RWPE1 (cell line): ENCODE data around the gene ANKRD30A.
"Not testable (repeated sequence)": the region's sequence is repeated elsewhere in the genome, so short reads cannot be mapped to it uniquely, and the experiment has no call there.

Experiments used
- CTCF ChIA-PET: fragments of 350-600 bp; sonication (Branson Sonifier 250); formaldehyde crosslinking; extraction: SDS; loops from one replicate; lab custom pipeline; 2021; lab: Yijun Ruan, JAX
- POLR2A ChIA-PET: fragments of 400-600 bp; formaldehyde crosslinking; extraction: SDS; loops from one replicate; lab custom pipeline; 2020; ENCODE audit warnings: antibody characterized with exemption; ENCODE audit not compliant: low non-redundant PET; lab: Yijun Ruan, JAX
- DNase-seq: peaks from one replicate; pipeline ENCODE4 v3.0.0; 2012; ENCODE audit warnings: low spot score
- H3K27ac ChIP-seq: fragments of 450-650 bp; 2 replicates; pipeline ENCODE4 v1.5.1; 2017
- TF ChIP-seq, protein P1 (sequence below): fragments of 450-650 bp; conservative IDR thresholded peaks from 2 replicates; pipeline ENCODE4 v1.5.1; 2017; ENCODE audit warnings: low read depth, mild to moderate bottlenecking

ANKRD30A gene

DNA sequence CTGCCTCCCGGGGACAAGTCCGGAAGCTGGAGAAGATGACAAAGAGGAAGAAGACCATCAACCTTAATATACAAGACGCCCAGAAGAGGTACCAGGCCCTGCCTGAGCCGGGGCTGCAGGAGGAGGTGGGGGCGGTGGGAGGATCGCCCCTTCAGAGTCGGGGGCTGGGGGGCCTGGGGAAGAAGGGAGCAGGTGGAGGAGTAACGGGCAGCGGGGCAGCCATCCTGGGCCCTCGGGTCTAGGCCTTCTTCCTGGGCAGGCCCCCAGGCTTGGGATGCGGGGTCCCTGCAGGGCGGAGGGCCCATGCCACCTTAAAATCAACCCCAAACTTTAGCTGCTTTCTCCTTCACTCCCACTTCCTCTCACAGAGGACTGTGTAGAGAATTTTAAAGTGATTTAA, 523 bp downstream of the ANKRD30A start:
- no peak for DNase-seq
- ChIA-PET POLR2A (no interaction called here), CTCF (no interaction called here)
- TF ChIP-seq, protein P1, sequence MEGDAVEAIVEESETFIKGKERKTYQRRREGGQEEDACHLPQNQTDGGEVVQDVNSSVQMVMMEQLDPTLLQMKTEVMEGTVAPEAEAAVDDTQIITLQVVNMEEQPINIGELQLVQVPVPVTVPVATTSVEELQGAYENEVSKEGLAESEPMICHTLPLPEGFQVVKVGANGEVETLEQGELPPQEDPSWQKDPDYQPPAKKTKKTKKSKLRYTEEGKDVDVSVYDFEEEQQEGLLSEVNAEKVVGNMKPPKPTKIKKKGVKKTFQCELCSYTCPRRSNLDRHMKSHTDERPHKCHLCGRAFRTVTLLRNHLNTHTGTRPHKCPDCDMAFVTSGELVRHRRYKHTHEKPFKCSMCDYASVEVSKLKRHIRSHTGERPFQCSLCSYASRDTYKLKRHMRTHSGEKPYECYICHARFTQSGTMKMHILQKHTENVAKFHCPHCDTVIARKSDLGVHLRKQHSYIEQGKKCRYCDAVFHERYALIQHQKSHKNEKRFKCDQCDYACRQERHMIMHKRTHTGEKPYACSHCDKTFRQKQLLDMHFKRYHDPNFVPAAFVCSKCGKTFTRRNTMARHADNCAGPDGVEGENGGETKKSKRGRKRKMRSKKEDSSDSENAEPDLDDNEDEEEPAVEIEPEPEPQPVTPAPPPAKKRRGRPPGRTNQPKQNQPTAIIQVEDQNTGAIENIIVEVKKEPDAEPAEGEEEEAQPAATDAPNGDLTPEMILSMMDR: no peak
- no peak overlapping the region for H3K27ac ChIP-seq

GRCh38 chr10:37146443-37146842, 21.0 kb downstream of the ANKRD30A start:
- ChIA-PET CTCF (no interaction called here), POLR2A (no interaction called here)
- no peak for DNase-seq
- H3K27ac ChIP-seq: no peak overlapping the region
- TF ChIP-seq, protein P1: no peak

GRCh38 chr10:37162430-37162829, 37.0 kb downstream of the ANKRD30A start:
- DNase-seq, POLR2A ChIA-PET, H3K27ac ChIP-seq, CTCF ChIA-PET: not testable (repeated sequence)

GRCh38 chr10:37171945-37172344, 46.5 kb downstream of the ANKRD30A start:
- H3K27ac ChIP-seq, DNase-seq, POLR2A ChIA-PET, CTCF ChIA-PET: not testable (repeated sequence)

DNA sequence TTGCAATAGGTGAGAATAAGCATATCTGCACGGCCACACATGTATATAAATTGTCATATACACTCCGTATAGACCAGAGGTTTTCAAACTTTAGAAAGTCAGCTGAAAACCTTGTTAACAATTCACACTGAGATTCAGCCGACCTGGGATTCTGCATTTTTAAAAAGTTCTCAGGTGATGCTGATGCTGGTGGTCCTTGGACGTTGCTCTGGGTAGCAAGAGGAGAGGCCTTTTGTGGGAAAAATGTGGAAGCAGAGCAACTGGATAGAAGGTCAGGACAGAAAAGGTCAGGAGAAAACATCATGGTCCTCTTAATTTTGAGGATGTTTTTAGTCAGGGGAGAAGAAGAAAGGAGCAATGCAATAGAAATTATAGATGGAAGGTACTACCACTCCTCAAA, 52.9 kb downstream of the ANKRD30A start:
- POLR2A ChIA-PET, DNase-seq, H3K27ac ChIP-seq, CTCF ChIA-PET: not testable (repeated sequence)

GRCh38 chr10:37182719-37183118, 57.3 kb downstream of the ANKRD30A start:
- POLR2A ChIA-PET, DNase-seq, H3K27ac ChIP-seq, CTCF ChIA-PET: not testable (repeated sequence)

DNA sequence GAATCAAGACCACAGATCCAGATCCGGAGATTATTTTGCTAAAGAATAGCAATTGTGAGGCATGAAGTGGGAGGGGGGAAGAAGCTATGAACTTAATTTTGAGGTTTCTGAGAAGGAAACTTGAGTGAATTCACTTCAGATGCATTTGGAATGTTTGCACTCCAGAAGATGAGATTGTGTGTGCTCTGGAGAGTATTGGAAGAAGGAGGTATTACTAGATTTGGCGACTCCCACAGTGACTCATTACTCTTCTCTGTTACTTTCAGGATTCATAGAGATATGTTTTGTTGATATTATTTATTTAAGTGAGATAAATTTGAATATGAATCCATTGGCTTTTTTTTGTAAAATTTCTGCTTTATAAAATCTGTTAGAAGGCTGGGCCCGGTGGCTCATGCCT, 80.7 kb downstream of the ANKRD30A start:
- ChIA-PET CTCF (interaction anchor here (0.6 to 1.0 kb wide), 3 partner anchors 12 to 833 kb away, joined by 3 to 5 read pairs (median 3); no protein-coding TSS in a partner anchor), POLR2A (no interaction called here)
- DNase-seq: no peak
- no peak overlapping the region for H3K27ac ChIP-seq
- TF ChIP-seq, protein P1: no peak

DNA sequence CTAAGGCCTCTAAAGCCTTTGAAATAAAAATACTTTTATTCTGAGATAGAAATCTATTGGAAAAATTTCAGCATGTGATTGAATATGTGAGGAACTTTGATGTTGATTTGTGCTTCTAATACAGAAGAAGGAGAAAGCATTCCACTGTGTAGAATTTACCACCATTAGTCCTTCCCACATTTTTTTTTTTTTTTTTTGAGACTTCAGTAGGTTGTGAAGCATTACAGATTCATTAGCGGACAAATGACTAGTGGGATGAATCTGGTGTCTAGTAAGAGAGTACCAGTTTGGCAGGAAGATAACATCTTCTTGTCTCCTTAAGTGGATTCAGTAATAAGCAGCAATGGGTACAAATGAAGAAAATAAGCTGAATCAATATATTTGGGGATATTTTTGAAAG, 95.5 kb downstream of the ANKRD30A start:
- CTCF ChIA-PET: no interaction called here
- H3K27ac ChIP-seq: no peak overlapping the region
- POLR2A ChIA-PET: no interaction called here
- no peak for DNase-seq
- TF ChIP-seq, protein P1: no peak

GRCh38 chr10:37222046-37222445, 96.6 kb downstream of the ANKRD30A start:
- ChIA-PET CTCF (interaction anchor here (0.8 kb wide), 1 partner anchor 1702 kb away, joined by 4 read pairs; no protein-coding TSS in a partner anchor), POLR2A (no interaction called here)
- TF ChIP-seq, protein P1: no peak
- no peak overlapping the region for H3K27ac ChIP-seq
- DNase-seq: no peak
